Neuronal stem cell (in vitro differentiated cells): ENCODE data around the gene ATG16L2.

Experiments
- DNase-seq: peaks from one replicate; pipeline ENCODE4 v3.0.0-alpha.2; 2013; ENCODE audit warnings: low spot score
- H2AFZ ChIP-seq: one replicate; pipeline ENCODE4 v1.6.1; 2013; ENCODE audit warnings: mild to moderate bottlenecking, low read length, inconsistent platforms
- H2AK5ac ChIP-seq: 2 replicates; pipeline ENCODE4 v1.6.1; 2013; ENCODE audit warnings: low read depth, mild to moderate bottlenecking, inconsistent platforms, low read length, moderate library complexity, mixed read lengths
- H2BK120ac ChIP-seq: 2 replicates; pipeline ENCODE4 v1.6.1; 2013; ENCODE audit warnings: low read depth, mild to moderate bottlenecking, inconsistent platforms, low read length, moderate library complexity, mixed read lengths
- H2BK12ac ChIP-seq: one replicate; pipeline ENCODE4 v1.6.1; 2013; ENCODE audit warnings: low read length, inconsistent platforms
- H2BK15ac ChIP-seq: 2 replicates; pipeline ENCODE4 v1.6.1; 2013; ENCODE audit warnings: mild to moderate bottlenecking, low read length, inconsistent platforms, mixed read lengths
- H2BK5ac ChIP-seq: one replicate; pipeline ENCODE4 v1.6.1; 2013; ENCODE audit warnings: inconsistent platforms, mild to moderate bottlenecking, low read length, moderate library complexity
- H3K14ac ChIP-seq: one replicate; pipeline ENCODE4 v1.6.1; 2013; ENCODE audit warnings: low read length, inconsistent platforms
- H3K18ac ChIP-seq: 2 replicates; pipeline ENCODE4 v1.6.1; 2013; ENCODE audit warnings: low read length, inconsistent platforms
- H3K23ac ChIP-seq: 2 replicates; pipeline ENCODE4 v1.6.1; 2013; ENCODE audit warnings: low read depth, mild to moderate bottlenecking, mixed read lengths, low read length, inconsistent platforms; ENCODE audit not compliant: poor library complexity
- H3K27ac ChIP-seq: replicated peaks from 3 replicates; pipeline ENCODE4 v1.5.1; 2013; ENCODE audit warnings: low read length, inconsistent platforms
- H3K27me3 ChIP-seq, 3 experiments: 2 replicates each; pipeline ENCODE4 v1.6.1; 2013; ENCODE audit warnings: low read length in 3 of 3, mild to moderate bottlenecking in 2 of 3, inconsistent platforms in 1 of 3, low read depth in 1 of 3, mixed read lengths in 1 of 3, moderate library complexity in 1 of 3; ENCODE audit not compliant: control insufficient read depth in 3 of 3, insufficient read depth in 3 of 3
- H3K36me3 ChIP-seq, 2 donors: replicated peaks in 1 of 2; 2 replicates each; pipeline ENCODE4 v1.6.1; 2013; ENCODE audit warnings: low read length in 2 of 2; ENCODE audit not compliant: control insufficient read depth in 2 of 2, insufficient read depth in 2 of 2
- H3K4ac ChIP-seq: 2 replicates; pipeline ENCODE4 v1.6.1; 2013; ENCODE audit warnings: inconsistent platforms, mild to moderate bottlenecking, low read length, moderate library complexity
- H3K4me1 ChIP-seq, 2 donors: 1 replicate in 1 of 2; 2 replicates in 1 of 2; pipeline ENCODE4 v1.6.1; 2013; ENCODE audit warnings: low read length in 2 of 2, low read depth in 1 of 2; ENCODE audit not compliant: control insufficient read depth in 2 of 2, insufficient read depth in 1 of 2
- H3K4me2 ChIP-seq: one replicate; pipeline ENCODE4 v1.6.1; 2013; ENCODE audit warnings: mild to moderate bottlenecking, low read length, inconsistent platforms; ENCODE audit not compliant: insufficient read depth, poor library complexity, severe bottlenecking
- H3K4me3 ChIP-seq, 2 donors: 2 replicates each; pipeline ENCODE4 v1.5.1; 2013; ENCODE audit warnings: low read length in 2 of 2, mild to moderate bottlenecking in 2 of 2, inconsistent platforms in 1 of 2, moderate library complexity in 1 of 2
- H3K79me1 ChIP-seq: one replicate; pipeline ENCODE4 v1.6.1; 2013; ENCODE audit warnings: low read depth, mild to moderate bottlenecking, inconsistent platforms, low read length, moderate library complexity
- H3K9ac ChIP-seq: one replicate; pipeline ENCODE4 v1.6.1; 2013; ENCODE audit warnings: mild to moderate bottlenecking, low read depth, low read length, inconsistent platforms; ENCODE audit not compliant: poor library complexity
- H3K9me3 ChIP-seq, 2 donors: replicated peaks in 1 of 2; 2 replicates each; pipeline versions ENCODE3 to v1.6.1; 2013; ENCODE audit warnings: low read length in 2 of 2, mild to moderate bottlenecking in 2 of 2, inconsistent platforms in 1 of 2, low read depth in 1 of 2, mixed read lengths in 1 of 2, moderate library complexity in 1 of 2; ENCODE audit not compliant: control insufficient read depth in 2 of 2, insufficient read depth in 1 of 2
- H4K8ac ChIP-seq: one replicate; pipeline ENCODE4 v1.6.1; 2013; ENCODE audit warnings: low read depth, mild to moderate bottlenecking, inconsistent platforms, low read length, moderate library complexity
- H4K91ac ChIP-seq: one replicate; pipeline ENCODE4 v1.6.1; 2013; ENCODE audit warnings: low read length, low read depth, mild to moderate bottlenecking, inconsistent platforms; ENCODE audit not compliant: poor library complexity
- WGBS, 2 donors: extraction: QIAGEN DNeasy Blood & Tissue Kit; methylation state at CpG; one replicate each; pipeline ENCODE4 v1.1.7; 2013; ENCODE audit warnings: missing lambda C conversion rate in 2 of 2, mixed read lengths in 1 of 2; ENCODE audit not compliant: insufficient read length in 2 of 2, insufficient replicate concordance in 1 of 2; ENCODE audit errors: extremely low coverage in 2 of 2; 5-methylcytosine and 5-hydroxymethylcytosine counted together

Gene ATG16L2

GRCh38 chr11:72776844-72777754, 37.1 kb upstream of the ATG16L2 start:
- no peaks in the 10 kb centered on the region for H3K79me1 ChIP-seq
- peaks cover 0 to 20% (median 15%) of the 10 kb centered on the region in 3 experiments for H3K27me3 ChIP-seq
- no CpG with 5 or more reads among the region's 7 CpGs for WGBS, 2 donors
- no peak for DNase-seq
- no peak overlapping the region for H2BK5ac ChIP-seq
- no peak overlapping the region for H3K27ac ChIP-seq
- H3K23ac ChIP-seq: no peak overlapping the region
- H3K4me1 ChIP-seq: peaks cover 11 to 16% of the 10 kb centered on the region in 2 donors
- no peak overlapping the region for H3K4ac ChIP-seq
- no peak overlapping the region for H3K9ac ChIP-seq
- no peak overlapping the region for H4K91ac ChIP-seq
- no peak overlapping the region for H3K18ac ChIP-seq
- no peak overlapping the region for H3K4me2 ChIP-seq
- H2BK15ac ChIP-seq: no peak overlapping the region
- H3K36me3 ChIP-seq: no peaks in the 10 kb centered on the region
- no peak overlapping the region for H3K14ac ChIP-seq
- H3K4me3 ChIP-seq: no peak overlapping the region
- H4K8ac ChIP-seq: no peak overlapping the region
- H2BK120ac ChIP-seq: no peak overlapping the region
- H3K9me3 ChIP-seq: no peaks in the 10 kb centered on the region
- no peak overlapping the region for H2BK12ac ChIP-seq
- H2AK5ac ChIP-seq: no peak overlapping the region
- H2AFZ ChIP-seq: no peak overlapping the region

GRCh38 chr11:72777755-72778278, 36.4 kb upstream of the ATG16L2 start:
- no peak overlapping the region for H2BK5ac ChIP-seq
- no peak overlapping the region for H3K9ac ChIP-seq
- no peaks in the 10 kb centered on the region for H3K79me1 ChIP-seq
- H2AFZ ChIP-seq: no peak overlapping the region
- no CpG with 5 or more reads among the region's 5 CpGs for WGBS, 2 donors
- no peak overlapping the region for H3K4ac ChIP-seq
- H3K4me1 ChIP-seq: peaks cover 15 to 18% of the 10 kb centered on the region in 2 donors
- no peak overlapping the region for H3K4me3 ChIP-seq
- no peak overlapping the region for H2AK5ac ChIP-seq
- H4K91ac ChIP-seq: no peak overlapping the region
- no peak overlapping the region for H2BK12ac ChIP-seq
- H4K8ac ChIP-seq: no peak overlapping the region
- no peak overlapping the region for H2BK15ac ChIP-seq
- no peak overlapping the region for H3K23ac ChIP-seq
- no peak overlapping the region for H3K18ac ChIP-seq
- H3K36me3 ChIP-seq: no peaks in the 10 kb centered on the region
- no peak overlapping the region for H3K4me2 ChIP-seq
- H3K27ac ChIP-seq: no peak overlapping the region
- DNase-seq: no peak
- H3K14ac ChIP-seq: no peak overlapping the region
- H2BK120ac ChIP-seq: no peak overlapping the region
- H3K27me3 ChIP-seq: peaks cover 0 to 27% (median 16%) of the 10 kb centered on the region in 3 experiments
- H3K9me3 ChIP-seq: no peaks in the 10 kb centered on the region

GRCh38 chr11:72778535-72779494, 35.4 kb upstream of the ATG16L2 start:
- peaks cover 0 to 35% (median 16%) of the 10 kb centered on the region in 3 experiments for H3K27me3 ChIP-seq
- no peak overlapping the region for H2BK5ac ChIP-seq
- no peaks in the 10 kb centered on the region for H3K36me3 ChIP-seq
- DNase-seq: no peak
- no peak overlapping the region for H2BK12ac ChIP-seq
- H3K14ac ChIP-seq: no peak overlapping the region
- no peaks in the 10 kb centered on the region for H3K9me3 ChIP-seq
- no peaks in the 10 kb centered on the region for H3K79me1 ChIP-seq
- no peak overlapping the region for H2AFZ ChIP-seq
- H3K4me2 ChIP-seq: no peak overlapping the region
- H3K18ac ChIP-seq: no peak overlapping the region
- H3K27ac ChIP-seq: no peak overlapping the region
- H4K91ac ChIP-seq: no peak overlapping the region
- H3K9ac ChIP-seq: no peak overlapping the region
- H2BK15ac ChIP-seq: no peak overlapping the region
- no peak overlapping the region for H4K8ac ChIP-seq
- H3K4ac ChIP-seq: no peak overlapping the region
- H3K4me3 ChIP-seq: no peak overlapping the region
- H2AK5ac ChIP-seq: no peak overlapping the region
- H2BK120ac ChIP-seq: no peak overlapping the region
- no peak overlapping the region for H3K23ac ChIP-seq
- no CpG with 5 or more reads among the region's 7 CpGs for WGBS, 2 donors
- peaks cover 6 to 17% of the 10 kb centered on the region in 2 donors for H3K4me1 ChIP-seq
